Hepatocyte (in vitro differentiated cells): ENCODE results near the gene HTT. TPM values are rescaled to one million over a fixed set of nuclear protein-coding genes. Genes with fewer than 3 reads are reported as not detected.

ENCODE experiments used
- DNase-seq: peaks from one replicate; pipeline ENCODE4 v3.0.0-alpha.2; 2016; ENCODE audit warnings: low spot score
- H2AFZ ChIP-seq: fragments of 200-600 bp; sonication (generic); 2 replicates; pipeline ENCODE4 v1.6.0; 2016; ENCODE audit warnings: antibody characterized with exemption, mild to moderate bottlenecking
- H3K27ac ChIP-seq: fragments of 200-600 bp; sonication (generic); 2 replicates; pipeline ENCODE4 v1.5.1; 2016; ENCODE audit warnings: mild to moderate bottlenecking
- H3K27me3 ChIP-seq: fragments of 200-600 bp; sonication (generic); 2 replicates; pipeline ENCODE4 v1.6.1; 2016
- H3K36me3 ChIP-seq: fragments of 200-600 bp; sonication (generic); replicated peaks from 2 replicates; pipeline ENCODE4 v1.5.1; 2016; ENCODE audit warnings: low read depth; ENCODE audit not compliant: insufficient read depth
- H3K4me1 ChIP-seq: fragments of 200-600 bp; sonication (generic); 2 replicates; pipeline ENCODE4 v1.5.1; 2016; ENCODE audit warnings: mild to moderate bottlenecking, moderate library complexity; ENCODE audit not compliant: insufficient read depth
- H3K4me2 ChIP-seq: fragments of 200-600 bp; sonication (generic); 2 replicates; pipeline ENCODE4 v1.6.0; 2016
- H3K4me3 ChIP-seq: fragments of 200-600 bp; sonication (generic); 2 replicates; pipeline ENCODE4 v1.5.1; 2016; ENCODE audit warnings: mild to moderate bottlenecking
- H3K79me2 ChIP-seq: fragments of 200-600 bp; sonication (generic); 2 replicates; pipeline ENCODE4 v1.6.0; 2017; ENCODE audit warnings: mild to moderate bottlenecking
- H3K9me2 ChIP-seq: fragments of 200-600 bp; sonication (generic); replicated peaks from 2 replicates; pipeline ENCODE4 v1.6.0; 2017; ENCODE audit warnings: mild to moderate bottlenecking; ENCODE audit not compliant: insufficient read depth
- H3K9me3 ChIP-seq: fragments of 200-600 bp; sonication (generic); 2 replicates; pipeline ENCODE4 v1.5.1; 2016; ENCODE audit warnings: low read depth, mild to moderate bottlenecking
- H4K20me1 ChIP-seq: fragments of 200-600 bp; sonication (generic); 2 replicates; pipeline ENCODE4 v1.6.0; 2016; ENCODE audit warnings: mild to moderate bottlenecking; ENCODE audit not compliant: insufficient read depth, poor library complexity, severe bottlenecking
- EZH2 ChIP-seq: fragments of 200-600 bp; sonication (generic); IDR thresholded peaks from 2 replicates; pipeline ENCODE4 v1.6.1; 2016; ENCODE audit warnings: antibody characterized with exemption, mild to moderate bottlenecking, borderline replicate concordance
- EZH2phosphoT487 ChIP-seq: fragments of 200-600 bp; sonication (generic); IDR thresholded peaks from one replicate; pipeline ENCODE4 v1.6.1; 2018; ENCODE audit warnings: antibody characterized with exemption, mild to moderate bottlenecking, low read depth, moderate library complexity; ENCODE audit not compliant: unreplicated experiment, severe bottlenecking
- WGBS: methylation state at CpG from one replicate; pipeline ENCODE4 v1.1.6; 2016; ENCODE audit warnings: low lambda C conversion rate; ENCODE audit errors: missing lambda C conversion rate; 5-methylcytosine and 5-hydroxymethylcytosine counted together
- polyA plus RNA-seq: library from polyadenylated mRNA; unstranded; fragments of >200 nt; fragmentation: Nextera tagmentation; extraction: Ambion mirVana; gene quantifications from 2 replicates; pipeline ENCODE4 v1.2.1, GENCODE V29; 2016
- total RNA-seq: library from RNA; depleted of rRNA; stranded (reverse); fragments of >200 nt; gene quantifications from 2 replicates; pipeline ENCODE4 v1.2.3, GENCODE V29; 2014
- TF ChIP-seq, protein P1 (sequence below): fragments of 200-600 bp; sonication (generic); IDR thresholded peaks from 2 replicates; pipeline ENCODE4 v1.5.1; 2016; ENCODE audit warnings: antibody characterized with exemption, mild to moderate bottlenecking; ENCODE audit not compliant: poor library complexity

HTT gene
- total and polyA plus RNA-seq, 2 experiments from 2014 or later, result 12.4 to 33.9 TPM

DNA sequence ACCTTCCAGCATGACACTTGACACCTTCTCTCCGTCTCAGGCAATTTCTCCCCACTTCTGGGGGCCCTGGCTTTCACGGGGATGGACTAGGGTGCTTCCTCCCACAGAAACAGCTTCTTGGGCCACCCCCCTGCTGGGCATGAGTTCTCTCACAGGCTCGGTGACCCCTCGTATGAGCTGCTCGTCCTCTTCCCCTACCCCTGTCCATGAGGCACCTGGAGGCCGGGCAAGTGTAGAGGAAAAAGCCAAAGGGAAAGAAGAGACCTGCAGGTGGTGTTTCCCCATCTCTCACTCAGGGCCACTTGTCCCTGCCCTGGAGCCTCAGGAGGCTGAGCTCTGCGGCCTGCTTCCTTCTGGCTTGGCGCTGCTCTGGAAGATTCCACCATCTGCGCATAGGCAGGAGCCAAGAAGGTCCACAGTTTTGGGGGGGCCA, 216.4 kb downstream of the HTT start:
- no peak for DNase-seq
- no peaks in the 10 kb centered on the region for H3K36me3 ChIP-seq
- no peaks in the 10 kb centered on the region for H3K27me3 ChIP-seq
- H3K9me2 ChIP-seq, result no peaks in the 10 kb centered on the region
- H3K9me3 ChIP-seq, result no peaks in the 10 kb centered on the region
- peak overlapping the region; percentile 95 for H3K27ac ChIP-seq
- H3K4me3 ChIP-seq, result no peak overlapping the region
- no peak overlapping the region for H2AFZ ChIP-seq
- no peaks in the 10 kb centered on the region for H4K20me1 ChIP-seq
- TF ChIP-seq, protein P1, sequence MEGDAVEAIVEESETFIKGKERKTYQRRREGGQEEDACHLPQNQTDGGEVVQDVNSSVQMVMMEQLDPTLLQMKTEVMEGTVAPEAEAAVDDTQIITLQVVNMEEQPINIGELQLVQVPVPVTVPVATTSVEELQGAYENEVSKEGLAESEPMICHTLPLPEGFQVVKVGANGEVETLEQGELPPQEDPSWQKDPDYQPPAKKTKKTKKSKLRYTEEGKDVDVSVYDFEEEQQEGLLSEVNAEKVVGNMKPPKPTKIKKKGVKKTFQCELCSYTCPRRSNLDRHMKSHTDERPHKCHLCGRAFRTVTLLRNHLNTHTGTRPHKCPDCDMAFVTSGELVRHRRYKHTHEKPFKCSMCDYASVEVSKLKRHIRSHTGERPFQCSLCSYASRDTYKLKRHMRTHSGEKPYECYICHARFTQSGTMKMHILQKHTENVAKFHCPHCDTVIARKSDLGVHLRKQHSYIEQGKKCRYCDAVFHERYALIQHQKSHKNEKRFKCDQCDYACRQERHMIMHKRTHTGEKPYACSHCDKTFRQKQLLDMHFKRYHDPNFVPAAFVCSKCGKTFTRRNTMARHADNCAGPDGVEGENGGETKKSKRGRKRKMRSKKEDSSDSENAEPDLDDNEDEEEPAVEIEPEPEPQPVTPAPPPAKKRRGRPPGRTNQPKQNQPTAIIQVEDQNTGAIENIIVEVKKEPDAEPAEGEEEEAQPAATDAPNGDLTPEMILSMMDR, result no peak
- TF ChIP-seq EZH2 (no peak), EZH2phosphoT487 (no peak)
- peaks cover 26% of the 10 kb centered on the region for H3K79me2 ChIP-seq
- peak overlapping the region; percentile 99 for H3K4me2 ChIP-seq
- WGBS, result 93% methylated on average over 9 of the region's 9 CpGs
- H3K4me1 ChIP-seq, result peaks cover 12% of the 10 kb centered on the region

DNA sequence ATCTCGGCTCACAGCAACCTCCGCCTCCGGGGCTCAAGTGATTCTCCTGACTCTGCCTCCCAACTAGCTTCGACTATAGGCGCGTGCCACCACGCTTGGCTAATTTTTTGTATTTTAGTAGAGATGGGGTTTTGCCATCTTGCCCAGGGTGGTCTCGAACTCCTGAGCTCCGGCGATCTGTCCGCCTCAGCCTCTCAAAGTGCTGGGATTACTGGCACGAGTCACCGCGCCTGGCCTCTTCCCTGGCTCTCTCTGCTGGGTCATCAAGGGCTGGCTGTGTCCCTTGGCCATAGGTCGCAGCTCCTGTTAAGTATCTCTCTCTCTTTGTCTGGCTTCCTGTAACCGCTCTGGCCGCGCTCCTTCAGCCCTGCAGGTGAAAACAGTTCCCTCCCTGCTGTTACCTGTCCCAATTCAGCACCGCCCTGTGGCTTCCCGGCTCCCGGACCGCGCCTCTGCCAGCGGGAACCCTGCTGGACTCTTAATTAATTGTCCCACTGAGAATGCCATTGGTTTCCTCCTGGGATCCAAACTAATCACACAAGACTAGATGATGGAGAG, 217.0 kb downstream of the HTT start:
- peak overlapping the region; percentile 96 for H3K4me3 ChIP-seq
- WGBS, result 38% methylated on average over 24 of the region's 24 CpGs
- no peaks in the 10 kb centered on the region for H4K20me1 ChIP-seq
- TF ChIP-seq EZH2, result no peak
- TF ChIP-seq, protein P1, result no peak
- TF ChIP-seq EZH2phosphoT487, result no peak
- no peaks in the 10 kb centered on the region for H3K9me3 ChIP-seq
- H3K36me3 ChIP-seq, result no peaks in the 10 kb centered on the region
- peak overlapping the region; percentile 97 for H2AFZ ChIP-seq
- H3K27me3 ChIP-seq, result no peaks in the 10 kb centered on the region
- no peaks in the 10 kb centered on the region for H3K9me2 ChIP-seq
- H3K4me1 ChIP-seq, result peaks cover 12% of the 10 kb centered on the region
- DNase-seq, result peak; percentile 40
- H3K79me2 ChIP-seq, result peaks cover 31% of the 10 kb centered on the region
- H3K4me2 ChIP-seq, result peak overlapping the region; percentile 99
- peak overlapping the region; percentile 95 for H3K27ac ChIP-seq

GRCh38 chr4:3291969-3292570, 217.6 kb downstream of the HTT start:
- peak overlapping the region; percentile 95 for H3K27ac ChIP-seq
- H3K4me1 ChIP-seq, result peaks cover 12% of the 10 kb centered on the region
- peak overlapping the region; percentile 99 for H3K4me2 ChIP-seq
- under 1% methylated on average over 54 of the region's 60 CpGs for WGBS
- no peaks in the 10 kb centered on the region for H4K20me1 ChIP-seq
- H3K79me2 ChIP-seq, result peaks cover 37% of the 10 kb centered on the region
- peak overlapping the region; percentile 96 for H3K4me3 ChIP-seq
- no peaks in the 10 kb centered on the region for H3K9me3 ChIP-seq
- no peaks in the 10 kb centered on the region for H3K9me2 ChIP-seq
- peak; percentile 80 for DNase-seq
- no peak for TF ChIP-seq EZH2
- TF ChIP-seq, protein P1, result no peak
- TF ChIP-seq EZH2phosphoT487, result no peak
- H2AFZ ChIP-seq, result peak overlapping the region; percentile 97
- no peaks in the 10 kb centered on the region for H3K36me3 ChIP-seq
- H3K27me3 ChIP-seq, result no peaks in the 10 kb centered on the region
